Muscle layer of duodenum (tissue), 2 donors: Measurements from ENCODE around the gene ERF.

Experiments
- H3K27ac ChIP-seq: one replicate; pipeline ENCODE4 v1.7.0; 2013; ENCODE audit warnings: mild to moderate bottlenecking, low read length
- H3K27me3 ChIP-seq: one replicate; pipeline ENCODE4 v1.7.0; 2013; ENCODE audit warnings: low read depth, mild to moderate bottlenecking, control low read depth, low read length
- H3K36me3 ChIP-seq, 2 donors: one replicate each; pipeline ENCODE4 v1.7.0; 2013; ENCODE audit warnings: low read length in 2 of 2, control low read depth in 1 of 2, mild to moderate bottlenecking in 1 of 2; ENCODE audit not compliant: insufficient read depth in 2 of 2, control insufficient read depth in 1 of 2
- H3K4me1 ChIP-seq, 2 donors: one replicate each; pipeline ENCODE4 v1.7.0; 2013; ENCODE audit warnings: low read length in 2 of 2, mild to moderate bottlenecking in 2 of 2, control low read depth in 1 of 2, moderate library complexity in 1 of 2; ENCODE audit not compliant: insufficient read depth in 2 of 2, control insufficient read depth in 1 of 2
- H3K4me3 ChIP-seq, 2 donors: one replicate each; pipeline ENCODE4 v1.7.0; 2013; ENCODE audit warnings: low read length in 2 of 2, low read depth in 1 of 2, mild to moderate bottlenecking in 1 of 2
- H3K9me3 ChIP-seq, 2 donors: one replicate each; pipeline ENCODE4 v1.7.0; 2013; ENCODE audit warnings: low read length in 2 of 2, control low read depth in 1 of 2, mild to moderate bottlenecking in 1 of 2; ENCODE audit not compliant: control insufficient read depth in 1 of 2
- donor health status: healthy.

ERF gene

GRCh38 chr19:42216653-42217519, 38.0 kb downstream of the ERF start:
- peaks cover 8 to 28% of the 10 kb centered on the region in 2 donors for H3K36me3 ChIP-seq
- H3K4me1 ChIP-seq = peaks cover 9 to 46% of the 10 kb centered on the region in 2 donors
- no peaks in the 10 kb centered on the region for H3K27me3 ChIP-seq
- peak overlapping the region; percentile 91 for H3K27ac ChIP-seq
- H3K9me3 ChIP-seq = no peaks in the 10 kb centered on the region
- peak overlapping the region; percentile 75 to 86 for H3K4me3 ChIP-seq

DNA sequence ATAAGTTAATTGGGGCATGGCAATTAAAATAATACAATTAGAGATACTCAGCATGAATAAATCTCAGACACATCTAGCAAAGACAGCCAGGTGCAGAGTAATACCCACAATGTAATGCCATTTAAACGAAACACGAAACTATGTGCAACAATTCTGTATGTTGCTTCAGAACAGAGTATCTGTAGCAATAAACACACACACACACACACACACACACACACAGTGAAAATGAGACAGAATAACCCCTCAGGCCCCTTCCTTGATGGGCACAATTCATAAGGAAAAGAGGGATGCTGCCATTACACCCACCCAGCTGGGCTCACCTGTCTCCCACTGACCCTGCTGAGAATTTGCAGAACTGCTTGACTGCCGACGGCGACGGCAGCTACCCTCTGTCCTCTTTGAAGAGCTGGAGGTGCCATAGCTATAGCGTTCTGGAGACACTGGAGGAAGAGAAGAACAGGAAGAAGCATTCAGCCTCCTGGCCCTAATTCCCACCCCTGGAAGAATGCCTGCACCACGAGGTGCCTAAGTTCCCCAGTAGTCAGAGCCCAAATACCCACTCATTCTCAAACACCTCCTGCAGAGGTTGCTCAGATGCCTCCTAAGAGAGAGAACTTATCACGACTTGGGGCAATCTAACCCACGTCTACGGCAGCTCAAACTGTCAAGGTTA, 40.0 kb downstream of the ERF start:
- Histone ChIP-seq H3K9me3 (no peaks in the 10 kb centered on the region), H3K27me3 (no peaks in the 10 kb centered on the region), H3K4me1 (peaks cover 9 to 37% of the 10 kb centered on the region in 2 donors), H3K36me3 (peaks cover 10 to 36% of the 10 kb centered on the region in 2 donors), H3K4me3 (no peak overlapping the region), H3K27ac (no peak overlapping the region)

GRCh38 chr19:42212886-42213285, 42.0 kb downstream of the ERF start:
- Histone ChIP-seq H3K4me3 (no peak overlapping the region), H3K27me3 (no peaks in the 10 kb centered on the region), H3K36me3 (peaks cover 19 to 57% of the 10 kb centered on the region in 2 donors), H3K27ac (no peak overlapping the region), H3K4me1 (peaks cover 0 to 21% of the 10 kb centered on the region in 2 donors), H3K9me3 (no peaks in the 10 kb centered on the region)

GRCh38 chr19:42208612-42209011, 46.3 kb downstream of the ERF start:
- Histone ChIP-seq H3K36me3 (peaks cover 30 to 80% of the 10 kb centered on the region in 2 donors), H3K27me3 (no peaks in the 10 kb centered on the region), H3K9me3 (no peaks in the 10 kb centered on the region), H3K27ac (no peak overlapping the region), H3K4me3 (no peak overlapping the region), H3K4me1 (no peaks in the 10 kb centered on the region)

GRCh38 chr19:42207767-42208271, 47.1 kb downstream of the ERF start:
- no peak overlapping the region for H3K27ac ChIP-seq

DNA sequence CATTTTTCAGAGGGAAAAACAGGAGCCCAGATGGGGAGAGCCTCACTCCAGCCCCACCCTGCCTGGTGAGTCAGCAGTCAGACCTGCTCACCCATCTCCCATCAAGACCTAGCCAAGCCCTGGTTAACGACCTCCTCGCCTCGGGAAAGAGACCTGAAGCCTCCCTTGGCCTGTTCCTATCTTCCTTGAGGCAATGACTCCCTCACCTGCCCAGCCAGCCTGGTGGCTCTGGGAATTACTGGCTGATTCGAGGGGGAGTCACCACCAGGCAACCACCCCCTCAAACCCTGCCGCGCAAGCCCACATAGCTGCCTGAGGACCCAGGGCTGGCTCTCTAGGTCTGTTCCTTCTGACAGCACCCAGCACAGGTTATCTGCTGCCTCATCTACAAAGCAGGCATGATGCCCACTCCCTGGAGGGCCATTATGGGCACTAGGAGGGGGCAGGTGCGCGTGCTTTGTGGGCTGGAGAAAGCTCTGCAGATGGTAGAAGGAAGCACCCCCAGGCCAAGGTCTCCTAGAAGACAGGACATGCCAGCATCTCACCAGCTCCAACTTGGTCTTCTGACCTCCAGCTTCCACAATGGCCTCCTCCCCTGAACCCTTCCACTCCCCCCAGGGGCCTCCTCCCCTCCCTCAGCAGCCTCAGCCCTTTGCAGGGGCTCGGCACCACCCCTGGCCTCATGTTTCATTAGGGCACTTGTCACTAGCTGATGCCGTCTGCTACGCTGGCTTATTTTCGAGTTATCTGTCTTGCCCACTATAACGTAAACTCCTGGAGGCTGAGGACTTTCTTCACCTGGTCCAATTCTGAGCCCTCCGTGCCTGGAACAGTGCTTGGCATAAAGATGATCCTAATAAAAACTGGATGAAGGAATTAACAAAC, 47.8 kb downstream of the ERF start:
- H3K27me3 ChIP-seq = no peaks in the 10 kb centered on the region
- peaks cover 43 to 78% of the 10 kb centered on the region in 2 donors for H3K36me3 ChIP-seq
- no peak overlapping the region for H3K27ac ChIP-seq
- no peak overlapping the region for H3K4me3 ChIP-seq
- no peaks in the 10 kb centered on the region for H3K9me3 ChIP-seq
- no peaks in the 10 kb centered on the region for H3K4me1 ChIP-seq

More at GRCh38 chr19:42207767-42208271, 47.1 kb downstream of the ERF start:
- no peaks in the 10 kb centered on the region for H3K9me3 ChIP-seq
- no peaks in the 10 kb centered on the region for H3K4me1 ChIP-seq
- H3K4me3 ChIP-seq = no peak overlapping the region
- H3K27me3 ChIP-seq = no peaks in the 10 kb centered on the region
- peaks cover 37 to 80% of the 10 kb centered on the region in 2 donors for H3K36me3 ChIP-seq

- Histone ChIP-seq H3K27me3 (no peaks in the 10 kb centered on the region), H3K9me3 (no peaks in the 10 kb centered on the region), H3K36me3 (peaks cover 44 to 76% of the 10 kb centered on the region in 2 donors), H3K27ac (no peak overlapping the region), H3K4me3 (no peak overlapping the region), H3K4me1 (peaks cover 0 to 4% of the 10 kb centered on the region in 2 donors)
Measured at GRCh38 chr19:42204664-42205063, 50.3 kb downstream of the ERF start.

DNA sequence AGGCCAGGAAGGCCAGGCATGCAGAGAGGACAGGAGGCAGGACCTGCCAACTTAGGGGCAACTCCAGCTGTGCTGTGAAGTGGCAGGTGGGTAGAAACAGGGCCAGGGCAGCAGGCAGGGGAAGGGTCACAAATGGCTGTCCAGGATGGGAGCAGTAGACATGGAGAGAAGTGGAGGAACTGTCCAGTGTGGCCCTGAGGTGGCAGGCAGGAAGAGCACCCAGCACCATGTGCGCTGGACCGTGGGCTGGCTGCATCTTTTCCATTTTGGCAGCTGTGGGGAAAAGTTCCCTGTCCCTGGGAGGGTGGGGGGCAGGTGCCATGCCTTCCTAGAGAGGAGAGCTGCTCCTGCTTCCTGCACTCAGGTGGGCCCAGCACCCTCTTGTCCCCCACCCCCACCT, 51.2 kb downstream of the ERF start:
- H3K4me1 ChIP-seq = peaks cover 0 to 4% of the 10 kb centered on the region in 2 donors
- H3K36me3 ChIP-seq = peaks cover 43 to 76% of the 10 kb centered on the region in 2 donors
- H3K27me3 ChIP-seq = no peaks in the 10 kb centered on the region

DNA sequence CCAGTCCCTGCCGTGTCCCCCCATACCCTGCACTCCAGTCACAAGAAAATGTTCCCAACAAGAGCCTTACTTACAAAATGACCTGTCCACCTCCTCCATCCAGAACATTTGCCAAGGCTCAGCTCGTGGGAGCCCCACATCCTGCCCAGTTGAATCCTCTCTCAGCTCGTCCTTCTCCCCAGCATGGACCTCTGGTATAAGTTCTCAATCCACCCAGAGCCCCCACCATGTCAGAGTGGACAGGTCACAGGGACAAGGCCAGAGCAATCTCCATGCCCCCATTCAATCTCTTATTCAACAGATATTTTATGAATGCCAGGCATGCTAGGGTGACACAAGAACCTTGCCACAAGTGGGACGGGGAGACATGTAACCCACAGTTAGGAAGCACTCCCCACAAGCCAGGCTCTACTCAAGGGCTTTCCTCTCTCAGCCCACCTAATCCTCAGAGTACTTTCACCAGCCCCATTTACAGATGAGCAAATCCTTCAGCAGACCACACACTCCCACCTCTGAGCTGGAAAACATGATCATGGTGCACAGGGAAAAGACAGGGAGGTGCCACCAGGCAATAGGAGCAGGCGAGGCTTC, 52.5 kb downstream of the ERF start:
- Histone ChIP-seq H3K4me3 (no peak overlapping the region), H3K4me1 (peaks cover 0 to 4% of the 10 kb centered on the region in 2 donors), H3K27ac (peak overlapping the region; percentile 57), H3K9me3 (no peaks in the 10 kb centered on the region), H3K36me3 (peaks cover 46 to 72% of the 10 kb centered on the region in 2 donors), H3K27me3 (no peaks in the 10 kb centered on the region)

More for the DNA sequence above, 51.2 kb downstream of the ERF start:
- H3K4me3 ChIP-seq = no peak overlapping the region
- H3K9me3 ChIP-seq = no peaks in the 10 kb centered on the region
- H3K27ac ChIP-seq = no peak overlapping the region

DNA sequence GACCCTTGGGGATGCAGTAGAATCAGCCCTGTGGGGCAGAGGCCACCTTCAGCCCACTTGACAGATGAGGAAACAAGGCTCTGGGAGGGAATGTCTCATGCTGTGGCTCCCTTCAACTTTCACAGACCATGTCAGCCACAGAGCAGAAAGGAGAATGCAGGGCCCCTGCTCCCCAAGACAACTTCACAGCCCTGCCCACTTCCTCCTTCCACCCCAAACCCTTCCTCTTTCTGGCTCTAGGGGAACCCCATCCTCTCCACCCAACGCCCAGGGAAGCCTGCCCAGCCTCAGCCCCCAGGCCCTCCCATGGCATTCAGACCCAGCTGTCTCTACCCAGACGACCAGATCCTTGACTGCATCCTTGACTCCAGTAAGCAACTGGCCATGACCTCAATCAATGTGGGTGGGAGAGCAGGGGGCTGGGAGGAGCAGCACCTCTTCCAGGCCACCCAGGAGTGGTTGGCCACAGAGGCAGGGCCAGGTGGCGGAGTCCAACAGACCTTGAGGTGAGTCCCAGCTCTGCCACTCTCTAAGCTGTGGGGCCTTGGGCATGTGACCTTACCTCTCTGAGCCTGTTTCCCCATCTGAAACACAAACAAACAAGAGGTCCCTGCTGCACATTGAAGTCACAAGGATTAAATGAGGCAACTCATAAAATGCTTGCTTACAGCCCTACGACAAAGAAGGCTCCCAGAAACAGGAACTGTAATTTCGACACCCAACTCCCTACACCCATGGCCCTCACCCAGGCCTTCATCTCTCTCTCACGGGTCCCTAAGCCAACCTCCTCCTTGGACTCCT, 53.2 kb downstream of the ERF start:
- no peak overlapping the region for H3K4me3 ChIP-seq
- H3K27ac ChIP-seq = peak overlapping the region; percentile 57
- peaks cover 4% of the 10 kb centered on the region in 2 donors for H3K4me1 ChIP-seq
- no peaks in the 10 kb centered on the region for H3K27me3 ChIP-seq
- peaks cover 49 to 72% of the 10 kb centered on the region in 2 donors for H3K36me3 ChIP-seq
- no peaks in the 10 kb centered on the region for H3K9me3 ChIP-seq
